Pancreas (tissue), 10 donors: ENCODE data around the gene HS6ST2. TPM values are rescaled to one million over a fixed set of nuclear protein-coding genes. Genes with fewer than 3 reads are reported as not detected.

Experiments used
- ATAC-seq, 4 donors: fragments of 200-7000 bp; cut with Tn5 transposase; one replicate each; pipeline versions ENCODE4 v1.8.0 to v1.9.1; 2020; ENCODE audit warnings: mild to moderate bottlenecking in 4 of 4, moderate library complexity in 4 of 4
- DNase-seq, 6 donors: peaks; one replicate each; pipeline ENCODE4 v3.0.0-alpha.2; 2020
- FAIRE-seq: peaks from 2 replicates; lab custom pipeline; 2012; peaks lifted over from hg19 to GRCh38; lab: Jason Lieb, UNC
- H3K27ac ChIP-seq, 4 donors: fragments of 200-600 bp; sonication (generic); 1 replicate in 3 of 4; 2 replicates in 1 of 4; pipeline versions ENCODE4 v1.5.0 to v1.8.0; 2020
- H3K27me3 ChIP-seq, 4 donors: fragments of 200-600 bp; one replicate each; pipeline ENCODE4 v1.8.0; 2021
- H3K36me3 ChIP-seq, 3 donors: fragments of 200-600 bp; sonication (generic) in 1 of 3; one replicate each; pipeline versions ENCODE4 v1.5.0 to v1.8.0; 2020 to 2021
- H3K4me1 ChIP-seq, 3 donors: fragments of 200-600 bp; one replicate each; pipeline ENCODE4 v1.8.0; 2021
- H3K4me3 ChIP-seq, 4 donors: fragments of 200-600 bp; sonication (generic) in 2 of 4; one replicate each; pipeline versions ENCODE4 v1.5.0 to v1.8.0; 2020 to 2021
- H3K9me3 ChIP-seq, 4 donors: fragments of 200-600 bp; one replicate each; pipeline ENCODE4 v1.8.0; 2021
- CTCF ChIP-seq, 4 donors: fragments of 200-600 bp; sonication (generic) in 3 of 4; IDR thresholded peaks; one replicate each; pipeline versions ENCODE4 v1.5.0 to v1.8.0; 2021; ENCODE audit warnings: antibody characterized with exemption in 4 of 4
- WGBS, 2 donors: extraction: QIAGEN DNeasy Blood & Tissue Kit; methylation state at CpG; one replicate each; pipeline ENCODE4 v1.1.7; 2013; 5-methylcytosine and 5-hydroxymethylcytosine counted together
- intact Hi-C, 3 donors: fragments of 100-400 bp; cut with DNase I; formaldehyde crosslinking; loops; one replicate each; pipeline versions ENCODE4 v1.11.1 to v1.14.2; 2022
- polyA plus RNA-seq, 2 donors: library from polyadenylated mRNA; stranded (reverse); fragments of 200-250 nt; gene quantifications; one replicate each; pipeline ENCODE4 v1.2.3, GENCODE V29; 2013
- total RNA-seq, 6 donors: library from RNA; stranded (reverse); fragmentation: NEBNext Ultra II Directional in 4 of 6; extraction: Animal tissue kit (Norgen Biotek cat#: 25700) in 4 of 6; gene quantifications; one replicate each; pipeline versions ENCODE4 v1.2.1 to v1.2.4, GENCODE V29; 2021 to 2023
- donor health status: healthy with polysubstance abuse.
- donor health status: DM: no; HTN: no; CAD: no; lungs with moderate emphysema.
- donor health status: DM: no; HTN: no; CAD: no.
- donor health status: control.
- donor health status: control.
- donor health status: Bipolar disorder and iron deficiency.
- donor health status: DM: yes; HTN: yes; CAD: no.
- donor health status: DM: no; HTN: no; CAD: no.
- donor health status: DM: no; HTN: no; CAD: no.
- donor health status: DM: yes; HTN: yes; CAD: no.

Gene HS6ST2
- total and polyA plus RNA-seq, 8 donors, result 0.72 to 5.9 (median 3.4) TPM

GRCh38 chrX:132745593-132745992, 212.8 kb downstream of the HS6ST2 start:
- intact Hi-C loops, result no loop called here
- no peaks in the 10 kb centered on the region for H3K9me3 ChIP-seq

GRCh38 chrX:132744470-132744869, 214.0 kb downstream of the HS6ST2 start:
- Histone ChIP-seq H3K4me3 (no peak overlapping the region), H3K27ac (no peak overlapping the region), H3K27me3 (no peaks in the 10 kb centered on the region), H3K4me1 (no peaks in the 10 kb centered on the region), H3K36me3 (no peaks in the 10 kb centered on the region), H3K9me3 (no peaks in the 10 kb centered on the region)
- ATAC-seq, result no peak
- no peak for DNase-seq
- 0 to 18% methylated on average over 1 of the region's 1 CpG for WGBS, 2 donors
- intact Hi-C loops, result no loop called here
- no peak for FAIRE-seq
- no peak for TF ChIP-seq CTCF (IDR thresholded peaks at IDR 0.05)

More at GRCh38 chrX:132745593-132745992, 212.8 kb downstream of the HS6ST2 start:
- no peak overlapping the region for H3K27ac ChIP-seq
- no peaks in the 10 kb centered on the region for H3K36me3 ChIP-seq
- no peaks in the 10 kb centered on the region for H3K4me1 ChIP-seq
- no peak for FAIRE-seq
- no peak for ATAC-seq
- DNase-seq, result no peak
- H3K4me3 ChIP-seq, result no peak overlapping the region
- no peak for TF ChIP-seq CTCF (IDR thresholded peaks at IDR 0.05)
- WGBS, 2 donors, result 85 to 92% methylated on average over 2 of the region's 2 CpGs
- H3K27me3 ChIP-seq, result no peaks in the 10 kb centered on the region

- Histone ChIP-seq H3K9me3 (no peaks in the 10 kb centered on the region), H3K27ac (no peak overlapping the region), H3K4me1 (no peaks in the 10 kb centered on the region), H3K36me3 (no peaks in the 10 kb centered on the region), H3K27me3 (no peaks in the 10 kb centered on the region), H3K4me3 (no peak overlapping the region)
- no peak for TF ChIP-seq CTCF (IDR thresholded peaks at IDR 0.05)
- 67 to 96% methylated on average over 3 of the region's 3 CpGs for WGBS, 2 donors
- ATAC-seq, result no peak
- intact Hi-C loops, result no loop called here
- no peak for DNase-seq
- FAIRE-seq, result no peak
Observed at GRCh38 chrX:132743086-132743485, 215.3 kb downstream of the HS6ST2 start.

- H3K9me3 ChIP-seq, result no peaks in the 10 kb centered on the region
- FAIRE-seq (no peak), DNase-seq (no peak), ATAC-seq (no peak)
- intact Hi-C loops, result no loop called here
- H3K36me3 ChIP-seq, result no peaks in the 10 kb centered on the region
- H3K27me3 ChIP-seq, result no peaks in the 10 kb centered on the region
- H3K27ac ChIP-seq, result no peak overlapping the region
- H3K4me1 ChIP-seq, result no peaks in the 10 kb centered on the region
- 18 to 28% methylated on average over 1 of the region's 1 CpG for WGBS, 2 donors
- no peak for TF ChIP-seq CTCF (IDR thresholded peaks at IDR 0.05)
- no peak overlapping the region for H3K4me3 ChIP-seq
Observed at GRCh38 chrX:132742246-132742645, 216.2 kb downstream of the HS6ST2 start.

GRCh38 chrX:132741689-132742088, 216.7 kb downstream of the HS6ST2 start:
- no peak for ATAC-seq
- WGBS, 2 donors, result 45 to 70% methylated on average over 2 of the region's 2 CpGs
- no peak for DNase-seq
- Histone ChIP-seq H3K27ac (no peak overlapping the region), H3K4me3 (no peak overlapping the region), H3K9me3 (no peaks in the 10 kb centered on the region), H3K4me1 (no peaks in the 10 kb centered on the region), H3K27me3 (no peaks in the 10 kb centered on the region), H3K36me3 (no peaks in the 10 kb centered on the region)
- intact Hi-C loops, result no loop called here
- FAIRE-seq, result no peak
- TF ChIP-seq CTCF (IDR thresholded peaks at IDR 0.05), result no peak
